Lower leg skin (tissue), 4 donors: ENCODE results near the gene SSH3. TPM values are rescaled to one million over a fixed set of nuclear protein-coding genes. Genes with fewer than 3 reads are reported as not detected.

Experiments
- DNase-seq, 2 donors: peaks; one replicate each; pipeline ENCODE4 v3.0.0-alpha.2; 2019; ENCODE audit warnings: low spot score in 2 of 2
- H3K4me3 ChIP-seq: fragments of 200-600 bp; sonication (generic); 2 replicates; pipeline ENCODE4 v1.5.1; 2017; ENCODE audit warnings: mild to moderate bottlenecking, low read depth; ENCODE audit not compliant: poor library complexity, severe bottlenecking
- CTCF ChIP-seq, 3 donors: fragments of 450-650 bp; IDR thresholded peaks; one replicate each; pipeline ENCODE4 v1.5.1; 2016; ENCODE audit warnings: antibody characterized with exemption in 3 of 3, mild to moderate bottlenecking in 3 of 3, moderate library complexity in 2 of 3
- POLR2A ChIP-seq, 2 donors: fragments of 450-650 bp; IDR thresholded peaks; one replicate each; pipeline ENCODE4 v1.6.1; 2016 to 2017; ENCODE audit warnings: antibody characterized with exemption in 2 of 2, mild to moderate bottlenecking in 1 of 2, moderate library complexity in 1 of 2
- WGBS, 2 donors: methylation state at CpG; one replicate each; pipeline ENCODE4 v1.1.5; 2018; 5-methylcytosine and 5-hydroxymethylcytosine counted together
- intact Hi-C: fragments of 100-400 bp; cut with DNase I; formaldehyde crosslinking; loops from one replicate; pipeline ENCODE4 v1.15.0; 2023; ENCODE audit warnings: low total_unique reads
- total RNA-seq, 4 donors: library from RNA; depleted of rRNA; stranded (reverse); fragments of >200 nt; gene quantifications; one replicate each; pipeline ENCODE4 v1.1.0, GENCODE V29; 2016

SSH3 gene
- total RNA-seq, 4 donors from 2014 or later: 58.6 to 71.0 (median 62.0) TPM

GRCh38 chr11:67356864-67357561 is 53.7 kb downstream of the SSH3 start:
- DNase-seq: peak in 1 of 2 donors; percentile 92
- 21 to 25% methylated on average over 3 of the region's 3 CpGs for WGBS, 2 donors
- no peak overlapping the region for H3K4me3 ChIP-seq
- TF ChIP-seq CTCF (IDR thresholded peaks at IDR 0.05) (peak in 1 of 3 donors; percentile 83), POLR2A (IDR thresholded peaks at IDR 0.05) (no peak)
- intact Hi-C loops: no loop called here

- 72 to 75% methylated on average over 12 of the region's 12 CpGs for WGBS, 2 donors
- DNase-seq: no peak
- TF ChIP-seq POLR2A (IDR thresholded peaks at IDR 0.05) (no peak), CTCF (IDR thresholded peaks at IDR 0.05) (no peak)
- intact Hi-C loops: no loop called here
- no peak overlapping the region for H3K4me3 ChIP-seq
Observed at GRCh38 chr11:67357831-67358670, 54.7 kb downstream of the SSH3 start.

Other genes with a start within 250 kb of the SSH3 start
- 100 to 1,000 TPM in 1 of 4 donors, 10 to 100 TPM in 3; 74.6 to 109 (median 87.8) TPM for gene RHOD, start 246.7 kb upstream of the SSH3 start, total RNA-seq
- gene KDM2A, start 184.3 kb upstream of the SSH3 start, total RNA-seq: 10 to 100 TPM; 64.5 to 84.0 (median 70.3) TPM
- 100 to 1,000 TPM in 3 of 4 donors, 10 to 100 TPM in 1; 81.1 to 127 (median 114) TPM for gene GRK2, start 37.1 kb upstream of the SSH3 start, total RNA-seq
- 10 to 100 TPM; 60.5 to 84.7 (median 72.8) TPM for gene ANKRD13D, start 14.2 kb upstream of the SSH3 start, total RNA-seq
- gene POLD4, start 50.0 kb downstream of the SSH3 start, total RNA-seq: 100 to 1,000 TPM in 1 of 4 donors, 10 to 100 TPM in 3; 82.3 to 126 (median 86.4) TPM
- gene CLCF1, start 70.1 kb downstream of the SSH3 start, total RNA-seq: 1 to 10 TPM; 2.2 to 3.3 (median 2.5) TPM
- gene RAD9A, start 88.5 kb downstream of the SSH3 start, total RNA-seq: 10 to 100 TPM; 24.9 to 28.5 (median 27.2) TPM
- 100 to 1,000 TPM; 101 to 160 (median 143) TPM for gene PPP1CA, start 98.3 kb downstream of the SSH3 start, total RNA-seq
- gene TBC1D10C, start 100.6 kb downstream of the SSH3 start, total RNA-seq: 1 to 10 TPM in 2 of 4 donors, under 1 TPM in 2; 0.71 to 1.3 (median 0.97) TPM
- gene CARNS1, start 112.1 kb downstream of the SSH3 start, total RNA-seq: 1 to 10 TPM in 2 of 4 donors, under 1 TPM in 2; 0.30 to 1.5 (median 1.0) TPM
- gene RPS6KB2, start 125.0 kb downstream of the SSH3 start, total RNA-seq: 100 to 1,000 TPM; 154 to 264 (median 203) TPM
- 1 to 10 TPM; 1.6 to 2.9 (median 2.1) TPM for gene PTPRCAP, start 134.2 kb downstream of the SSH3 start, total RNA-seq
- 10 to 100 TPM; 40.1 to 79.5 (median 66.9) TPM for gene CORO1B, start 139.9 kb downstream of the SSH3 start, total RNA-seq
- gene GPR152, start 149.2 kb downstream of the SSH3 start, total RNA-seq: not detected
- gene CABP4, start 151.8 kb downstream of the SSH3 start, total RNA-seq: under 1 TPM in 2 of 4 donors, not detected in 2; 0.11 to 0.25 TPM
- 100 to 1,000 TPM; 202 to 374 (median 252) TPM for gene TMEM134, start 165.7 kb downstream of the SSH3 start, total RNA-seq
- 10 to 100 TPM; 38.7 to 52.5 (median 47.7) TPM for gene AIP, start 179.5 kb downstream of the SSH3 start, total RNA-seq
- gene PITPNM1, start 201.8 kb downstream of the SSH3 start, total RNA-seq: 10 to 100 TPM in 3 of 4 donors, 1 to 10 TPM in 1; 7.3 to 19.9 (median 12.6) TPM
- 10 to 100 TPM; 16.3 to 40.4 (median 27.8) TPM for gene CDK2AP2, start 204.6 kb downstream of the SSH3 start, total RNA-seq
- gene CABP2, start 219.9 kb downstream of the SSH3 start, total RNA-seq: not detected